Measurements from ENCODE around the gene MSL1. TPM values are rescaled to one million over a fixed set of nuclear protein-coding genes. Genes with fewer than 3 reads are reported as not detected.

MSL1 gene
- polyA plus RNA-seq, 1 donor from 2014 or later: 137 TPM

- H3K9ac ChIP-seq (ENCODE audit: low read length): no peak overlapping the region
- H3K4me3 ChIP-seq (ENCODE audit: low read length): no peak overlapping the region
- no peaks in the 10 kb centered on the region for H3K27me3 ChIP-seq (ENCODE audit: insufficient read depth, low read depth, low read length)
- H3F3A ChIP-seq (ENCODE audit: insufficient read depth, low read length, poor library complexity, severe bottlenecking): no peaks in the 10 kb centered on the region
- H3K9me3 ChIP-seq (ENCODE audit: low read length): no peaks in the 10 kb centered on the region
- TF ChIP-seq, protein P1, sequence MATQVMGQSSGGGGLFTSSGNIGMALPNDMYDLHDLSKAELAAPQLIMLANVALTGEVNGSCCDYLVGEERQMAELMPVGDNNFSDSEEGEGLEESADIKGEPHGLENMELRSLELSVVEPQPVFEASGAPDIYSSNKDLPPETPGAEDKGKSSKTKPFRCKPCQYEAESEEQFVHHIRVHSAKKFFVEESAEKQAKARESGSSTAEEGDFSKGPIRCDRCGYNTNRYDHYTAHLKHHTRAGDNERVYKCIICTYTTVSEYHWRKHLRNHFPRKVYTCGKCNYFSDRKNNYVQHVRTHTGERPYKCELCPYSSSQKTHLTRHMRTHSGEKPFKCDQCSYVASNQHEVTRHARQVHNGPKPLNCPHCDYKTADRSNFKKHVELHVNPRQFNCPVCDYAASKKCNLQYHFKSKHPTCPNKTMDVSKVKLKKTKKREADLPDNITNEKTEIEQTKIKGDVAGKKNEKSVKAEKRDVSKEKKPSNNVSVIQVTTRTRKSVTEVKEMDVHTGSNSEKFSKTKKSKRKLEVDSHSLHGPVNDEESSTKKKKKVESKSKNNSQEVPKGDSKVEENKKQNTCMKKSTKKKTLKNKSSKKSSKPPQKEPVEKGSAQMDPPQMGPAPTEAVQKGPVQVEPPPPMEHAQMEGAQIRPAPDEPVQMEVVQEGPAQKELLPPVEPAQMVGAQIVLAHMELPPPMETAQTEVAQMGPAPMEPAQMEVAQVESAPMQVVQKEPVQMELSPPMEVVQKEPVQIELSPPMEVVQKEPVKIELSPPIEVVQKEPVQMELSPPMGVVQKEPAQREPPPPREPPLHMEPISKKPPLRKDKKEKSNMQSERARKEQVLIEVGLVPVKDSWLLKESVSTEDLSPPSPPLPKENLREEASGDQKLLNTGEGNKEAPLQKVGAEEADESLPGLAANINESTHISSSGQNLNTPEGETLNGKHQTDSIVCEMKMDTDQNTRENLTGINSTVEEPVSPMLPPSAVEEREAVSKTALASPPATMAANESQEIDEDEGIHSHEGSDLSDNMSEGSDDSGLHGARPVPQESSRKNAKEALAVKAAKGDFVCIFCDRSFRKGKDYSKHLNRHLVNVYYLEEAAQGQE (IDR thresholded peaks at IDR 0.05; ENCODE audit: borderline replicate concordance): no peak
- no peak for TF ChIP-seq POLR2AphosphoS5 (IDR thresholded peaks at IDR 0.05)
- TF ChIP-seq TAF1 (IDR thresholded peaks at IDR 0.05; ENCODE audit: low read depth): no peak
- no peak for TF ChIP-seq EP300 (conservative IDR thresholded peaks at IDR 0.05; ENCODE audit: poor library complexity, severe bottlenecking)
- no peak overlapping the region for H3K27ac ChIP-seq (ENCODE audit: low read length)
- H3K9me2 ChIP-seq (ENCODE audit: insufficient read depth, low read length): no peaks in the 10 kb centered on the region
- H3K4me2 ChIP-seq (ENCODE audit: low read length): no peak overlapping the region
- no peak overlapping the region for H2AFZ ChIP-seq (ENCODE audit: low read depth, low read length)
- peaks cover 44% of the 10 kb centered on the region for H3K79me2 ChIP-seq (replicated peaks; ENCODE audit: insufficient read depth, low read length)
- H4K20me1 ChIP-seq (ENCODE audit: insufficient read depth): no peaks in the 10 kb centered on the region
- no peaks in the 10 kb centered on the region for H3K36me3 ChIP-seq (ENCODE audit: insufficient read depth, low read length)
These were observed 23.7 kb downstream of the MSL1 start for GRCh38 chr17:40145476-40145875.

- Histone ChIP-seq H3K36me3 (ENCODE audit: insufficient read depth, low read length) (no peaks in the 10 kb centered on the region), H3K79me2 (replicated peaks; ENCODE audit: insufficient read depth, low read length) (peaks cover 26% of the 10 kb centered on the region), H3K27ac (ENCODE audit: low read length) (no peak overlapping the region), H4K20me1 (ENCODE audit: insufficient read depth) (no peaks in the 10 kb centered on the region), H3K9me2 (ENCODE audit: insufficient read depth, low read length) (no peaks in the 10 kb centered on the region), H3K27me3 (ENCODE audit: insufficient read depth, low read depth, low read length) (no peaks in the 10 kb centered on the region), H3K9me3 (ENCODE audit: low read length) (no peaks in the 10 kb centered on the region), H3K4me2 (ENCODE audit: low read length) (no peak overlapping the region), H3K4me3 (ENCODE audit: low read length) (no peak overlapping the region), H2AFZ (ENCODE audit: low read depth, low read length) (no peak overlapping the region), H3K9ac (ENCODE audit: low read length) (no peak overlapping the region), H3F3A (ENCODE audit: insufficient read depth, low read length, poor library complexity, severe bottlenecking) (no peaks in the 10 kb centered on the region)
- TF ChIP-seq EP300 (conservative IDR thresholded peaks at IDR 0.05; ENCODE audit: poor library complexity, severe bottlenecking) (no peak), EZH2 (IDR thresholded peaks at IDR 0.05; ENCODE audit: borderline replicate concordance, insufficient read depth, low read length, poor library complexity, severe bottlenecking) (no peak), SMC3 (conservative IDR thresholded peaks at IDR 0.05; ENCODE audit: poor library complexity) (no peak), POLR2AphosphoS5 (IDR thresholded peaks at IDR 0.05) (no peak), RAD21 (conservative IDR thresholded peaks at IDR 0.05) (no peak), TAF1 (IDR thresholded peaks at IDR 0.05; ENCODE audit: low read depth) (no peak), MXI1 (conservative IDR thresholded peaks at IDR 0.05; ENCODE audit: poor library complexity, severe bottlenecking) (no peak)
- TF ChIP-seq, protein P1 (IDR thresholded peaks at IDR 0.05; ENCODE audit: borderline replicate concordance): no peak
- TF ChIP-seq, protein P2, sequence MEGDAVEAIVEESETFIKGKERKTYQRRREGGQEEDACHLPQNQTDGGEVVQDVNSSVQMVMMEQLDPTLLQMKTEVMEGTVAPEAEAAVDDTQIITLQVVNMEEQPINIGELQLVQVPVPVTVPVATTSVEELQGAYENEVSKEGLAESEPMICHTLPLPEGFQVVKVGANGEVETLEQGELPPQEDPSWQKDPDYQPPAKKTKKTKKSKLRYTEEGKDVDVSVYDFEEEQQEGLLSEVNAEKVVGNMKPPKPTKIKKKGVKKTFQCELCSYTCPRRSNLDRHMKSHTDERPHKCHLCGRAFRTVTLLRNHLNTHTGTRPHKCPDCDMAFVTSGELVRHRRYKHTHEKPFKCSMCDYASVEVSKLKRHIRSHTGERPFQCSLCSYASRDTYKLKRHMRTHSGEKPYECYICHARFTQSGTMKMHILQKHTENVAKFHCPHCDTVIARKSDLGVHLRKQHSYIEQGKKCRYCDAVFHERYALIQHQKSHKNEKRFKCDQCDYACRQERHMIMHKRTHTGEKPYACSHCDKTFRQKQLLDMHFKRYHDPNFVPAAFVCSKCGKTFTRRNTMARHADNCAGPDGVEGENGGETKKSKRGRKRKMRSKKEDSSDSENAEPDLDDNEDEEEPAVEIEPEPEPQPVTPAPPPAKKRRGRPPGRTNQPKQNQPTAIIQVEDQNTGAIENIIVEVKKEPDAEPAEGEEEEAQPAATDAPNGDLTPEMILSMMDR (IDR thresholded peaks at IDR 0.05; ENCODE audit: poor library complexity, severe bottlenecking): no peak
These were observed 26.8 kb downstream of the MSL1 start for GRCh38 chr17:40148527-40148926.
